ENCODE data around the gene SPATA3. TPM values are rescaled to one million over a fixed set of nuclear protein-coding genes. Genes with fewer than 3 reads are reported as not detected.
A peak's percentile ranks its signal among the peaks of the same experiment; 100 is the strongest.

Gene SPATA3
- polyA plus RNA-seq, 2 of the 4 experiments (the other 2 are of a cell fraction): not detected

- Histone ChIP-seq H3K4me2 (peak overlapping the region; percentile 70), H3K27ac (peak overlapping the region; percentile 13 to 58; a peak in 3 of 6 replicates), H3K9me3 (no peaks in the 10 kb centered on the region), H3K4me3 (peak overlapping the region; percentile 43), H3K4me1 (0 out of 3 replicates have a peak, but pooled peaks cover 4% of the 10 kb centered on the region)
- DNase-seq (ENCODE audit: low read depth in 1 of 2, low spot score in 1 of 2): no peak
- no peak for FAIRE-seq
- peak in 1 of 2 experiments; percentile 13; a peak in 2 of 6 replicates for ATAC-seq
- ChIA-PET CTCF (no interaction called here), POLR2A (no interaction called here)
- TF ChIP-seq RNF2 (IDR thresholded peaks at IDR 0.05; ENCODE audit: borderline replicate concordance, low read depth) (peak; percentile 91; the same call in 1 of the 2 replicates), PHF8 (IDR thresholded peaks at IDR 0.05; ENCODE audit: borderline replicate concordance, low read depth) (no peak), GATA3 (IDR thresholded peaks at IDR 0.05; ENCODE audit: borderline replicate concordance) (no peak), PBX3 (IDR thresholded peaks at IDR 0.05) (no peak), CBX8 (IDR thresholded peaks at IDR 0.05) (peak; percentile 53; the same call in 1 of the 2 replicates)
Observed at GRCh38 chr2:230957756-230958391, 38.0 kb upstream of the SPATA3 start.

- H3K27ac ChIP-seq: no peak overlapping the region
- TF ChIP-seq NFE2L2 (conservative IDR thresholded peaks at IDR 0.05; ENCODE audit: low read length): no peak
- TF ChIP-seq EP300 (IDR thresholded peaks at IDR 0.05): no peak
- no peak for TF ChIP-seq PBX3 (IDR thresholded peaks at IDR 0.05)
- TF ChIP-seq USF2 (IDR thresholded peaks at IDR 0.05): no peak
- TF ChIP-seq MAFK (IDR thresholded peaks at IDR 0.05; ENCODE audit: partially characterized antibody): no peak
- TF ChIP-seq GATA3 (IDR thresholded peaks at IDR 0.05; ENCODE audit: borderline replicate concordance): no peak
- TF ChIP-seq RCOR1 (IDR thresholded peaks at IDR 0.05; ENCODE audit: low read depth, low read length): no peak
- no peak for TF ChIP-seq MAX (IDR thresholded peaks at IDR 0.05)
- TF ChIP-seq ELK1 (IDR thresholded peaks at IDR 0.05; ENCODE audit: low read depth, low read length): no peak
- H3K4me3 ChIP-seq: no peak overlapping the region
- ChIA-PET POLR2A (no interaction called here), CTCF (interaction anchor here (0.6 to 1.2 kb wide), 4 partner anchors 28 to 859 kb away, joined by 3 to 8 read pairs (median 4); no protein-coding TSS in a partner anchor)
- ATAC-seq (no peak), DNase-seq (ENCODE audit: low read depth in 1 of 2, low spot score in 1 of 2) (no peak), FAIRE-seq (no peak)
- no peaks in the 10 kb centered on the region for H3K9me3 ChIP-seq
- WGBS (ENCODE audit: missing lambda C conversion rate): 80% methylated on average over 8 of the region's 8 CpGs
- 0 out of 3 replicates have a peak, but pooled peaks cover 4% of the 10 kb centered on the region for H3K4me1 ChIP-seq
- H3K4me2 ChIP-seq: no peak overlapping the region
Observed at GRCh38 chr2:230958820-230959756, 36.8 kb upstream of the SPATA3 start.

GRCh38 chr2:230960026-230960425, 35.9 kb upstream of the SPATA3 start:
- DNase-seq (ENCODE audit: low read depth in 1 of 2, low spot score in 1 of 2): no peak
- CTCF ChIA-PET: interaction anchor here (0.9 to 1.0 kb wide), 2 partner anchors 27 to 113 kb away, joined by 3 to 4 read pairs; no protein-coding TSS in a partner anchor
- 0% methylated on average over 1 of the region's 1 CpG for WGBS (ENCODE audit: missing lambda C conversion rate)

More at GRCh38 chr2:230960026-230960425, 35.9 kb upstream of the SPATA3 start:
- FAIRE-seq (no peak), ATAC-seq (no peak)
- Histone ChIP-seq H3K27ac (no peak overlapping the region), H3K4me2 (no peak overlapping the region), H3K4me3 (no peak overlapping the region), H3K9me3 (no peaks in the 10 kb centered on the region), H3K4me1 (0 out of 3 replicates have a peak, but pooled peaks cover 4% of the 10 kb centered on the region)
- TF ChIP-seq RCOR1 (IDR thresholded peaks at IDR 0.05; ENCODE audit: low read depth, low read length) (no peak), SREBF2 (IDR thresholded peaks at IDR 0.05) (no peak), ZNF302 (CRISPR knock-in tag; IDR thresholded peaks at IDR 0.05) (no peak), E2F6 (IDR thresholded peaks at IDR 0.05; ENCODE audit: borderline replicate concordance, low read depth) (no peak), KDM5A (IDR thresholded peaks at IDR 0.05) (no peak), RARB (CRISPR knock-in tag; IDR thresholded peaks at IDR 0.05) (no peak)
- POLR2A ChIA-PET: no interaction called here
